Measurements from ENCODE around the gene TRPM1. TPM values are rescaled to one million over a fixed set of nuclear protein-coding genes. Genes with fewer than 3 reads are reported as not detected.

The TRPM1 gene
- polyA plus RNA-seq, 3 donors from 2014 or later, result 0.11 TPM; not detected in 2

DNA sequence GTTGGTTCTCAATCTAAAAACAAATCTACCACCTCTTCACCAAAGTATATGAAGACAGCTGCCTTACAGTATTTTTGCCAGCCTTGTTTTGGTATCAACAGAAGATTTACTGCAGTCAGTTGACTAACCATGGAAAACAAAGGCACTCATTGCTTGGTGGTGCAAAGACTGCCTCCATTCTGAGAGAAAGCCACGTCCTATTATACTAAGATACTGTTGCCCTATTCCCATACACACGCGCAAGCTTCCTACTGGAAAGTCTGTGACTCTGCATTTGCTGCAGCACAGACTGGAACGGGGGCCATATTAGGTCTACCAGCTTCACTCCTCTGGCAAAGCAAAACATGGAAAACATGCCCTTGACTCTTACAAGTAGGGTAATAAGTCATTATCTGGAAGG is 128.1 kb downstream of the TRPM1 start:
- Mint-ChIP-seq H3K27me3 (ENCODE audit: low read depth in 3 of 3) (no peaks in the 10 kb centered on the region), H3K4me1 (peaks cover 26 to 53% of the 10 kb centered on the region in 2 donors), H3K36me3 (peaks cover 3 to 30% (median 5%) of the 10 kb centered on the region in 3 donors), H3K9me3 (no peaks in the 10 kb centered on the region), H3K4me3 (no peak overlapping the region), H3K27ac (no peak overlapping the region)
- DNase-seq, result no peak

GRCh38 chr15:30969724-30970123 is 131.8 kb downstream of the TRPM1 start:
- Mint-ChIP-seq H3K4me3 (no peak overlapping the region), H3K36me3 (peaks cover 8 to 39% (median 11%) of the 10 kb centered on the region in 3 donors), H3K4me1 (peaks cover 18 to 44% of the 10 kb centered on the region in 2 donors), H3K27me3 (ENCODE audit: low read depth in 3 of 3) (no peaks in the 10 kb centered on the region), H3K9me3 (no peaks in the 10 kb centered on the region), H3K27ac (no peak overlapping the region)
- DNase-seq, result no peak

GRCh38 chr15:30963681-30964080 is 137.8 kb downstream of the TRPM1 start:
- Mint-ChIP-seq H3K4me1 (peaks cover 8 to 23% of the 10 kb centered on the region in 2 donors), H3K27ac (peak overlapping the region in 1 of 6 donors; percentile 19), H3K36me3 (peaks cover 16 to 46% (median 20%) of the 10 kb centered on the region in 3 donors), H3K9me3 (no peaks in the 10 kb centered on the region), H3K4me3 (no peak overlapping the region), H3K27me3 (ENCODE audit: low read depth in 3 of 3) (peaks cover 0 to 4% (median 0%) of the 10 kb centered on the region in 3 donors)
- DNase-seq, result no peak

- no peak overlapping the region for H3K4me3 Mint-ChIP-seq
- H3K27ac Mint-ChIP-seq, result peak overlapping the region in 2 of 6 donors; percentile 14 to 46
- no peaks in the 10 kb centered on the region for H3K9me3 Mint-ChIP-seq
- DNase-seq, result no peak
- H3K27me3 Mint-ChIP-seq (ENCODE audit: low read depth in 3 of 3), result peaks cover 0 to 4% (median 0%) of the 10 kb centered on the region in 3 donors
- peaks cover 22 to 53% (median 25%) of the 10 kb centered on the region in 3 donors for H3K36me3 Mint-ChIP-seq
- peaks cover 4 to 19% of the 10 kb centered on the region in 2 donors for H3K4me1 Mint-ChIP-seq
Measured at GRCh38 chr15:30962659-30963058, 138.9 kb downstream of the TRPM1 start.

GRCh38 chr15:30962079-30962478 is 139.4 kb downstream of the TRPM1 start:
- Mint-ChIP-seq H3K4me3 (no peak overlapping the region), H3K9me3 (no peaks in the 10 kb centered on the region)

GRCh38 chr15:30958219-30958618 is 143.3 kb downstream of the TRPM1 start:
- Mint-ChIP-seq H3K4me1 (peaks cover 4 to 11% of the 10 kb centered on the region in 2 donors), H3K9me3 (no peaks in the 10 kb centered on the region), H3K4me3 (no peak overlapping the region), H3K27ac (peak overlapping the region in 1 of 6 donors; percentile 5), H3K27me3 (ENCODE audit: low read depth in 3 of 3) (peaks cover 0 to 4% (median 0%) of the 10 kb centered on the region in 3 donors), H3K36me3 (peaks cover 29 to 61% (median 32%) of the 10 kb centered on the region in 3 donors)
- DNase-seq, result no peak

More at GRCh38 chr15:30962079-30962478, 139.4 kb downstream of the TRPM1 start:
- Mint-ChIP-seq H3K27ac (peak overlapping the region in 2 of 6 donors; percentile 46 to 68), H3K36me3 (peaks cover 24 to 59% (median 29%) of the 10 kb centered on the region in 3 donors), H3K4me1 (peaks cover 4 to 19% of the 10 kb centered on the region in 2 donors), H3K27me3 (ENCODE audit: low read depth in 3 of 3) (peaks cover 0 to 4% (median 0%) of the 10 kb centered on the region in 3 donors)
- DNase-seq, result no peak

DNA sequence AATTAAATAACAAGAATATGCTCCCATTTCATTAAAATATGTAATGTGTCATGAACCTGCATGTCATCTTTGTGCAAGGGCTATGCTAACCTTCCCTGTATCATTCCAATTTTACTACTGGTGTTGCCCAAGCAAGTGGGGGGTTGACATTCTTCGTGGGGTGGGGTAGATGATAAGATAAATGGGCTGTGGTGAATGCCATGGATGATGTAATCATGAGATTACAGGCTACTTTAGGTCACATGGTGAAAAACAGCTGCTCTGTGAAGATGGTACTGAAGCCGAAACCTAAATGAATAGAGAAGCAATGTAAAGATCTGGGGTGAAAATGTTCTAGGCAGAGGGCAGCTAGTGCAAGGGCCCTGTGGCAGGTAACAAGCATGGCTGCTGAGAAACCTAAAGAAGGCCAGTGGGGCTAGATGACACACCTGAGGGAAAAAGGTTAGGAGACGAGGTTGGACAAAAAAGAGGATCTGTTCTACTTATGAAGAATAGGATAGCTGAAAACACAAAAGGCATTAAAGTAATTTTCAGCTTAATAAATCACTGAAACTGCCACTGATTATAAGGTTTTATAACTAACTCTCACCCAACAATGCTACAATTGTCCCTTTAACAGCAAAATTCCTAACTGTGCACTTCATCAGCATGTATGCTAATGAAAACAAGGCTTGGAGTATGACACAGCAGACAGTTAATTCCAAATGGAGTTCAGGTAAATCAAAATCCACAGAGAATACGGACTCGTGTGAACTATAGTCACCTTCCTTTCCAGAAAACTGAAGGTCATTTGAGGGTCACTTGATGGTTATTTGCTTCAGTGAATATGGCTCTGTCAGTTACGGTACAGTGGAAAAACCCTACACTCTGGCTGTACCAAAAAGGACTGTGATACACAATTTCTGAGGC is 145.1 kb downstream of the TRPM1 start:
- H3K4me3 Mint-ChIP-seq, result no peak overlapping the region
- H3K27ac Mint-ChIP-seq, result no peak overlapping the region
- peaks cover 29 to 67% (median 32%) of the 10 kb centered on the region in 3 donors for H3K36me3 Mint-ChIP-seq

DNA sequence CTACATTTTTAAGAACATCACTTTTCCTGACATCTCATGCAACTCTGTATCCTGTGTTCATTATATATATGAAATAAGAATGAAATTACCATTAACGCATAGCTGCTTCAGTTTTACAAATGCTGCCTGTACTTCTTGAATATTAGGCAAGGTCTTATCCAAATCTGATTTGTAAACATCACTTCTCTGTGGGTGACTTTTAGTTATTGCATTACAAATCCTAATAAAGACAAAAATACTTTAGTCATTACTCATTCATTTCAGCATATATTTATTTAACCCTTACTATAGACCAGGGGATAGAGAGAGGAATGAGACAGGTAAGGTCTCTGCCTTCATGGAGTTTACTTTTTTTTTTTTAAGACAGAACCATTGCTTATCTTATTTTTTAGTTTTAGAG is 146.9 kb downstream of the TRPM1 start:
- no peak overlapping the region for H3K27ac Mint-ChIP-seq
- no peak overlapping the region for H3K4me3 Mint-ChIP-seq
- H3K27me3 Mint-ChIP-seq (ENCODE audit: low read depth in 3 of 3), result peaks cover 0 to 1% (median 0%) of the 10 kb centered on the region in 3 donors
- peaks cover 25 to 72% (median 39%) of the 10 kb centered on the region in 3 donors for H3K36me3 Mint-ChIP-seq
- no peak for DNase-seq
- H3K4me1 Mint-ChIP-seq, result peaks cover 0 to 6% of the 10 kb centered on the region in 2 donors
- no peaks in the 10 kb centered on the region for H3K9me3 Mint-ChIP-seq

More for the DNA sequence above, 145.1 kb downstream of the TRPM1 start:
- DNase-seq, result no peak
- Mint-ChIP-seq H3K4me1 (peaks cover 0 to 6% of the 10 kb centered on the region in 2 donors), H3K9me3 (no peaks in the 10 kb centered on the region), H3K27me3 (ENCODE audit: low read depth in 3 of 3) (peaks cover 0 to 5% (median 0%) of the 10 kb centered on the region in 3 donors)

DNA sequence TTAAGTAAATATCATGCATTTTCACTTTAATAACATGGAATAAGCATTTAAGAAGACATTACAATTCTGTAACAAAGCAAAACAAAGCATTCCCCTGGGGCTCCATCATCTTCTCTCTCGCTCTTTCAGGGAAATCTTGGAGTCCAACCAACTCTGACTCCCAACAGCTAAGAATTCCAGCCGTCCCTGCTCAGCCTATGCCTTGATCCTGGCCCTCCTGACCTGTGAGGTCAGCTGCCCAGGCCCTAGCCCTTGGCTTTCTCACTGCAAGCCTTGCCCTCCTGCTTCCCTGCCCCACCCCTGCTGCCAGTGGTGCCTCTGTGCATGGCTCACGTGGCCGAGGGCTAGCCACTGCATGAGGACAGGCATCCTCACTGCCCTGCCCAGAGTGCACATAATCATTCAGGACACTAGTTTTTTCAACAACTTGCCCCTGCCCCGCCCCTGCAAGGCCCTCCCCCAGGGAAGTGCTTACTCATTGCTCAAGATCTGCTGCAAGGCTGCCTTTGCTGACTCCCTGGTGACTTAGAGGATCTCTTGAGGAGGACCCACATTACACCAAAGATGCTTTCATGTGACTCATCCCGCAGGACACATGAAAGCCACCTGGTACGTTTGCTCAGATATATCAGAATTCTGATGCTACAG is 147.7 kb downstream of the TRPM1 start:
- no peak overlapping the region for H3K4me3 Mint-ChIP-seq
- H3K4me1 Mint-ChIP-seq, result peaks cover 0 to 6% of the 10 kb centered on the region in 2 donors
- H3K36me3 Mint-ChIP-seq, result peaks cover 33 to 72% (median 48%) of the 10 kb centered on the region in 3 donors
- no peak for DNase-seq
- H3K27me3 Mint-ChIP-seq (ENCODE audit: low read depth in 3 of 3), result peaks cover 0 to 1% (median 0%) of the 10 kb centered on the region in 3 donors
- no peaks in the 10 kb centered on the region for H3K9me3 Mint-ChIP-seq
- no peak overlapping the region for H3K27ac Mint-ChIP-seq

DNA sequence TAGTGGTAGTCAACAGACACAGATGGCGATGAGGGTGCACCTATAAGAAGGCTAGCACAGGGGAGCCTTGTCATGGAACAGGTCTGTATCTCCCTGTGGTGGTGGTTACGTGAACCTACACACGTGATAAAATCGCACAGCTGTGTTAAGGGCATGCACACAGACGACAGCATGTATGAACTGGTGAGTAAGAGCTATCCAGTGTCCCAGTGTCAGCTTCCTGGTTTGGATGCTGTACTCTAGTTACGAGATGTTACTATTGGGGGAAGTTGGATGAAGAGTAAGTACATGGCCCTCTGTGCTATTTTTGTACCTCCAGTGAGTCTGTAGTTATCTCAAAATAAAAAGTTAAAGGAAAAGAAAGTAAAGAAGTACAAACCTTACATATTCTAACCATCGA is 148.3 kb downstream of the TRPM1 start:
- peaks cover 35 to 75% (median 51%) of the 10 kb centered on the region in 3 donors for H3K36me3 Mint-ChIP-seq
- peaks cover 0 to 5% of the 10 kb centered on the region in 2 donors for H3K4me1 Mint-ChIP-seq
- no peak overlapping the region for H3K4me3 Mint-ChIP-seq
- no peak overlapping the region for H3K27ac Mint-ChIP-seq
- no peaks in the 10 kb centered on the region for H3K9me3 Mint-ChIP-seq
- peaks cover 0 to 1% (median 0%) of the 10 kb centered on the region in 3 donors for H3K27me3 Mint-ChIP-seq (ENCODE audit: low read depth in 3 of 3)
- DNase-seq, result no peak

Other genes starting within 250 kb of the TRPM1 start
- 1 to 10 TPM; 4.2 to 6.3 (median 5.2) TPM for gene FAN1, start 197.8 kb downstream of the TRPM1 start, polyA plus RNA-seq
- 10 to 100 TPM in 1 of 3 donors, 1 to 10 TPM in 2; 3.3 to 10.7 (median 4.0) TPM for gene MTMR10, start 110.1 kb downstream of the TRPM1 start, polyA plus RNA-seq
- 10 to 100 TPM; 24.7 to 89.9 (median 47.2) TPM for gene KLF13, start 225.1 kb upstream of the TRPM1 start, polyA plus RNA-seq